Measurements from ENCODE around the gene ANKMY1. TPM values are rescaled to one million over a fixed set of nuclear protein-coding genes. Genes with fewer than 3 reads are reported as not detected.

Gene ANKMY1
- total and polyA plus RNA-seq, 2 of the 13 experiments (the other 11 are each of a cell fraction or from before 2014, with no cell fraction given), result 11.7 to 18.8 TPM

GRCh38 chr2:240586919-240587800 is 29.4 kb upstream of the ANKMY1 start (continued):
- TF ChIP-seq DZIP1 (CRISPR knock-in tag; IDR thresholded peaks at IDR 0.05), result 0 out of 2 replicates have a peak, but pooled peaks have one; percentile 34
- TF ChIP-seq ZNF512 (CRISPR knock-in tag; IDR thresholded peaks at IDR 0.05), result no peak
- TF ChIP-seq ZNF570 (CRISPR knock-in tag; IDR thresholded peaks at IDR 0.05; ENCODE audit: borderline replicate concordance), result no peak
- no peak for TF ChIP-seq HBP1 (CRISPR knock-in tag; IDR thresholded peaks at IDR 0.05; ENCODE audit: low read depth)
- no peak for TF ChIP-seq DBP (CRISPR knock-in tag; IDR thresholded peaks at IDR 0.05; ENCODE audit: not compliant biosample characterization)
- 0 out of 2 replicates have a peak, but pooled peaks have one; percentile 59 for TF ChIP-seq KMT2A (CRISPR knock-in tag; IDR thresholded peaks at IDR 0.05)
- TF ChIP-seq ZFP62 (CRISPR knock-in tag; IDR thresholded peaks at IDR 0.05), result no peak
- TF ChIP-seq ZNF589 (CRISPR knock-in tag; conservative IDR thresholded peaks at IDR 0.05), result no peak
- TF ChIP-seq FOXO1 (CRISPR knock-in tag; IDR thresholded peaks at IDR 0.05), result no peak
- TF ChIP-seq ATF7-NPFF (CRISPR knock-in tag; IDR thresholded peaks at IDR 0.05; ENCODE audit: low read depth), result peak; percentile 64; the same call in 1 of the 2 replicates
- no peak for TF ChIP-seq FOXP1 (IDR thresholded peaks at IDR 0.05)
- no peak for TF ChIP-seq FOXP1 (CRISPR knock-in tag; IDR thresholded peaks at IDR 0.05)
- TF ChIP-seq IRF1 (CRISPR knock-in tag; IDR thresholded peaks at IDR 0.05; ENCODE audit: low read depth), result 0 out of 2 replicates have a peak, but pooled peaks have one; percentile 37
- no peak for TF ChIP-seq ZNF3 (CRISPR knock-in tag; IDR thresholded peaks at IDR 0.05)
- TF ChIP-seq, protein P1, sequence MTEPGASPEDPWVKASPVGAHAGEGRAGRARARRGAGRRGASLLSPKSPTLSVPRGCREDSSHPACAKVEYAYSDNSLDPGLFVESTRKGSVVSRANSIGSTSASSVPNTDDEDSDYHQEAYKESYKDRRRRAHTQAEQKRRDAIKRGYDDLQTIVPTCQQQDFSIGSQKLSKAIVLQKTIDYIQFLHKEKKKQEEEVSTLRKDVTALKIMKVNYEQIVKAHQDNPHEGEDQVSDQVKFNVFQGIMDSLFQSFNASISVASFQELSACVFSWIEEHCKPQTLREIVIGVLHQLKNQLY (CRISPR knock-in tag; IDR thresholded peaks at IDR 0.05), result no peak
- peak; percentile 16; the same call in 1 of the 2 replicates for TF ChIP-seq RXRB (CRISPR knock-in tag; IDR thresholded peaks at IDR 0.05; ENCODE audit: borderline replicate concordance)
- TF ChIP-seq XRCC5 (optimal IDR thresholded peaks at IDR 0.05; ENCODE audit: low read length), result peak; percentile 23
- no peak for TF ChIP-seq TAF1 (CRISPR knock-in tag; IDR thresholded peaks at IDR 0.05)
- TF ChIP-seq ZBTB20 (CRISPR knock-in tag; IDR thresholded peaks at IDR 0.05; ENCODE audit: borderline replicate concordance, low read depth), result no peak
- no peak for TF ChIP-seq XBP1 (CRISPR knock-in tag; IDR thresholded peaks at IDR 0.05)
- TF ChIP-seq ARNT (IDR thresholded peaks at IDR 0.05), result no peak
- TF ChIP-seq DR1 (CRISPR knock-in tag; IDR thresholded peaks at IDR 0.05), result no peak
- TF ChIP-seq ZNF839 (CRISPR knock-in tag; IDR thresholded peaks at IDR 0.05; ENCODE audit: borderline replicate concordance), result no peak

All from HepG2 (cell line).